Measurements from ENCODE around the gene ARRB2. TPM values are rescaled to one million over a fixed set of nuclear protein-coding genes. Genes with fewer than 3 reads are reported as not detected.

Gene ARRB2
- total and polyA plus RNA-seq, 4 donors: 11.8 to 16.5 (median 13.9) TPM

DNA sequence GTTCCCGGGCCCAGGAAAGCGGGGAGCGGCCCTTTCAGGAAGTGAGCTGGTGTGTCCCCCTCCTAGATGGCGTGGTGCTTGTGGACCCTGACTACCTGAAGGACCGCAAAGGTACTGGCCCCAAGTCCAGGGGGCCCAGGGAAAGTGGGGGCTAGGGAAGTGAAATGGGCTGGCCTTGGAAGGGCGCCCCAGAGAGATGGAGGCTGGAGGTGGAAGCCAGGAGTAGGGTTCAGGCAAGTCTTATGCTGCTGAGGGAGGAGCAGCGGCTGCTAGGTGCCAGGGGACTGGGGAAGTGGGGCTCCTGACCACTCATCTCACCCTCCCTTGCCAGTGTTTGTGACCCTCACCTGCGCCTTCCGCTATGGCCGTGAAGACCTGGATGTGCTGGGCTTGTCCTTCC, 5.6 kb downstream of the ARRB2 start:
- Histone ChIP-seq H3K4me1 (ENCODE audit: control insufficient read depth in 4 of 4, insufficient read depth in 4 of 4, low read length in 3 of 4) (peaks cover 21 to 40% (median 34%) of the 10 kb centered on the region in 4 donors), H3K4me3 (ENCODE audit: low read depth in 1 of 3, low read length in 3 of 3) (no peak overlapping the region), H3K9ac (ENCODE audit: low read depth in 1 of 2, low read length in 2 of 2) (no peak overlapping the region), H3K27ac (ENCODE audit: low read depth in 1 of 2, low read length in 2 of 2) (no peak overlapping the region), H3K27me3 (ENCODE audit: control insufficient read depth in 4 of 4, insufficient read depth in 4 of 4, low read length in 3 of 4) (no peaks in the 10 kb centered on the region), H3K36me3 (ENCODE audit: control insufficient read depth in 4 of 4, insufficient read depth in 3 of 4, low read depth in 1 of 4, low read length in 3 of 4) (peaks cover 2 to 8% (median 5%) of the 10 kb centered on the region in 4 donors), H3K9me3 (ENCODE audit: control insufficient read depth in 4 of 4, low read length in 3 of 4) (no peaks in the 10 kb centered on the region)
- WGBS: 97% methylated on average over 10 of the region's 10 CpGs
- DNase-seq (ENCODE audit: low spot score): no peak
- no peak for TF ChIP-seq HNF4A (conservative IDR thresholded peaks at IDR 0.05)
- TF ChIP-seq, protein P1, sequence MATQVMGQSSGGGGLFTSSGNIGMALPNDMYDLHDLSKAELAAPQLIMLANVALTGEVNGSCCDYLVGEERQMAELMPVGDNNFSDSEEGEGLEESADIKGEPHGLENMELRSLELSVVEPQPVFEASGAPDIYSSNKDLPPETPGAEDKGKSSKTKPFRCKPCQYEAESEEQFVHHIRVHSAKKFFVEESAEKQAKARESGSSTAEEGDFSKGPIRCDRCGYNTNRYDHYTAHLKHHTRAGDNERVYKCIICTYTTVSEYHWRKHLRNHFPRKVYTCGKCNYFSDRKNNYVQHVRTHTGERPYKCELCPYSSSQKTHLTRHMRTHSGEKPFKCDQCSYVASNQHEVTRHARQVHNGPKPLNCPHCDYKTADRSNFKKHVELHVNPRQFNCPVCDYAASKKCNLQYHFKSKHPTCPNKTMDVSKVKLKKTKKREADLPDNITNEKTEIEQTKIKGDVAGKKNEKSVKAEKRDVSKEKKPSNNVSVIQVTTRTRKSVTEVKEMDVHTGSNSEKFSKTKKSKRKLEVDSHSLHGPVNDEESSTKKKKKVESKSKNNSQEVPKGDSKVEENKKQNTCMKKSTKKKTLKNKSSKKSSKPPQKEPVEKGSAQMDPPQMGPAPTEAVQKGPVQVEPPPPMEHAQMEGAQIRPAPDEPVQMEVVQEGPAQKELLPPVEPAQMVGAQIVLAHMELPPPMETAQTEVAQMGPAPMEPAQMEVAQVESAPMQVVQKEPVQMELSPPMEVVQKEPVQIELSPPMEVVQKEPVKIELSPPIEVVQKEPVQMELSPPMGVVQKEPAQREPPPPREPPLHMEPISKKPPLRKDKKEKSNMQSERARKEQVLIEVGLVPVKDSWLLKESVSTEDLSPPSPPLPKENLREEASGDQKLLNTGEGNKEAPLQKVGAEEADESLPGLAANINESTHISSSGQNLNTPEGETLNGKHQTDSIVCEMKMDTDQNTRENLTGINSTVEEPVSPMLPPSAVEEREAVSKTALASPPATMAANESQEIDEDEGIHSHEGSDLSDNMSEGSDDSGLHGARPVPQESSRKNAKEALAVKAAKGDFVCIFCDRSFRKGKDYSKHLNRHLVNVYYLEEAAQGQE (IDR thresholded peaks at IDR 0.05): no peak
- TF ChIP-seq RAD21 (IDR thresholded peaks at IDR 0.05): no peak
- TF ChIP-seq HNF4G (IDR thresholded peaks at IDR 0.05): no peak
- no peak for TF ChIP-seq JUND (IDR thresholded peaks at IDR 0.05)
- TF ChIP-seq, protein P2, sequence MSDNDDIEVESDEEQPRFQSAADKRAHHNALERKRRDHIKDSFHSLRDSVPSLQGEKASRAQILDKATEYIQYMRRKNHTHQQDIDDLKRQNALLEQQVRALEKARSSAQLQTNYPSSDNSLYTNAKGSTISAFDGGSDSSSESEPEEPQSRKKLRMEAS (IDR thresholded peaks at IDR 0.05): no peak
- TF ChIP-seq, protein P3, sequence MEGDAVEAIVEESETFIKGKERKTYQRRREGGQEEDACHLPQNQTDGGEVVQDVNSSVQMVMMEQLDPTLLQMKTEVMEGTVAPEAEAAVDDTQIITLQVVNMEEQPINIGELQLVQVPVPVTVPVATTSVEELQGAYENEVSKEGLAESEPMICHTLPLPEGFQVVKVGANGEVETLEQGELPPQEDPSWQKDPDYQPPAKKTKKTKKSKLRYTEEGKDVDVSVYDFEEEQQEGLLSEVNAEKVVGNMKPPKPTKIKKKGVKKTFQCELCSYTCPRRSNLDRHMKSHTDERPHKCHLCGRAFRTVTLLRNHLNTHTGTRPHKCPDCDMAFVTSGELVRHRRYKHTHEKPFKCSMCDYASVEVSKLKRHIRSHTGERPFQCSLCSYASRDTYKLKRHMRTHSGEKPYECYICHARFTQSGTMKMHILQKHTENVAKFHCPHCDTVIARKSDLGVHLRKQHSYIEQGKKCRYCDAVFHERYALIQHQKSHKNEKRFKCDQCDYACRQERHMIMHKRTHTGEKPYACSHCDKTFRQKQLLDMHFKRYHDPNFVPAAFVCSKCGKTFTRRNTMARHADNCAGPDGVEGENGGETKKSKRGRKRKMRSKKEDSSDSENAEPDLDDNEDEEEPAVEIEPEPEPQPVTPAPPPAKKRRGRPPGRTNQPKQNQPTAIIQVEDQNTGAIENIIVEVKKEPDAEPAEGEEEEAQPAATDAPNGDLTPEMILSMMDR (IDR thresholded peaks at IDR 0.05; ENCODE audit: low read depth, low read length, missing input control): no peak
- no peak for TF ChIP-seq GABPA (IDR thresholded peaks at IDR 0.05 in 1 of 2, conservative IDR thresholded peaks at IDR 0.05 in 1 of 2)
- TF ChIP-seq, protein P4, sequence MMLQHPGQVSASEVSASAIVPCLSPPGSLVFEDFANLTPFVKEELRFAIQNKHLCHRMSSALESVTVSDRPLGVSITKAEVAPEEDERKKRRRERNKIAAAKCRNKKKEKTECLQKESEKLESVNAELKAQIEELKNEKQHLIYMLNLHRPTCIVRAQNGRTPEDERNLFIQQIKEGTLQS (IDR thresholded peaks at IDR 0.05): no peak
- TF ChIP-seq, protein P5, sequence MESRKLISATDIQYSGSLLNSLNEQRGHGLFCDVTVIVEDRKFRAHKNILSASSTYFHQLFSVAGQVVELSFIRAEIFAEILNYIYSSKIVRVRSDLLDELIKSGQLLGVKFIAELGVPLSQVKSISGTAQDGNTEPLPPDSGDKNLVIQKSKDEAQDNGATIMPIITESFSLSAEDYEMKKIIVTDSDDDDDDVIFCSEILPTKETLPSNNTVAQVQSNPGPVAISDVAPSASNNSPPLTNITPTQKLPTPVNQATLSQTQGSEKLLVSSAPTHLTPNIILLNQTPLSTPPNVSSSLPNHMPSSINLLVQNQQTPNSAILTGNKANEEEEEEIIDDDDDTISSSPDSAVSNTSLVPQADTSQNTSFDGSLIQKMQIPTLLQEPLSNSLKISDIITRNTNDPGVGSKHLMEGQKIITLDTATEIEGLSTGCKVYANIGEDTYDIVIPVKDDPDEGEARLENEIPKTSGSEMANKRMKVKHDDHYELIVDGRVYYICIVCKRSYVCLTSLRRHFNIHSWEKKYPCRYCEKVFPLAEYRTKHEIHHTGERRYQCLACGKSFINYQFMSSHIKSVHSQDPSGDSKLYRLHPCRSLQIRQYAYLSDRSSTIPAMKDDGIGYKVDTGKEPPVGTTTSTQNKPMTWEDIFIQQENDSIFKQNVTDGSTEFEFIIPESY (IDR thresholded peaks at IDR 0.05): no peak
- TF ChIP-seq SP1 (IDR thresholded peaks at IDR 0.05): no peak
- TF ChIP-seq RXRA (IDR thresholded peaks at IDR 0.05): no peak
- no peak for TF ChIP-seq YY1 (IDR thresholded peaks at IDR 0.05)
- TF ChIP-seq NR2F2 (IDR thresholded peaks at IDR 0.05): no peak
- TF ChIP-seq EGR1 (IDR thresholded peaks at IDR 0.05; ENCODE audit: low read depth in 2 of 2): no peak
- no peak for TF ChIP-seq FOXA2 (IDR thresholded peaks at IDR 0.05)

DNA sequence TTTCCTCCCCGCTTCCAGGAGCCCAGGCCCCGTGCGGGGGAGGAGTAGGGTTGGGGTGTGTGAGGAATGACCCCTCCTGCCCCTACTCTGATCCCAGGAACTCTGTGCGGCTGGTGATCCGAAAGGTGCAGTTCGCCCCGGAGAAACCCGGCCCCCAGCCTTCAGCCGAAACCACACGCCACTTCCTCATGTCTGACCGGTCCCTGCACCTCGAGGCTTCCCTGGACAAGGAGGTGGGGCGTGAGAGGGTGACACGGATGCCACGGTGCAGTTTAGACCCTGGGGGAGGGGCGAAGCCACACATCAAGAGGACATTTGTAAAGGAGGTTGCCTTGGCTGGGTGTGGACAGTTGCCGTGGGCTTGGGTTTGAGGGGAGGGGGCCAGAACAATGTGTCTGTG, 7.4 kb downstream of the ARRB2 start:
- no peak overlapping the region for H3K4me3 ChIP-seq (ENCODE audit: low read depth in 1 of 3, low read length in 3 of 3)
- H3K4me1 ChIP-seq (ENCODE audit: control insufficient read depth in 4 of 4, insufficient read depth in 4 of 4, low read length in 3 of 4): peaks cover 14 to 35% (median 28%) of the 10 kb centered on the region in 4 donors
- H3K9me3 ChIP-seq (ENCODE audit: control insufficient read depth in 4 of 4, low read length in 3 of 4): no peaks in the 10 kb centered on the region
- H3K9ac ChIP-seq (ENCODE audit: low read depth in 1 of 2, low read length in 2 of 2): no peak overlapping the region
- no peaks in the 10 kb centered on the region for H3K27me3 ChIP-seq (ENCODE audit: control insufficient read depth in 4 of 4, insufficient read depth in 4 of 4, low read length in 3 of 4)
- no peak overlapping the region for H3K27ac ChIP-seq (ENCODE audit: low read depth in 1 of 2, low read length in 2 of 2)
- DNase-seq (ENCODE audit: low spot score): no peak
- WGBS: 85% methylated on average over 17 of the region's 17 CpGs
- H3K36me3 ChIP-seq (ENCODE audit: control insufficient read depth in 4 of 4, insufficient read depth in 3 of 4, low read depth in 1 of 4, low read length in 3 of 4): peaks cover 2 to 8% (median 5%) of the 10 kb centered on the region in 4 donors
- TF ChIP-seq, protein P3 (IDR thresholded peaks at IDR 0.05; ENCODE audit: low read depth, low read length, missing input control): no peak
- TF ChIP-seq FOXA2 (IDR thresholded peaks at IDR 0.05) (no peak), RAD21 (IDR thresholded peaks at IDR 0.05) (no peak), RXRA (IDR thresholded peaks at IDR 0.05) (no peak), YY1 (IDR thresholded peaks at IDR 0.05) (no peak), TAF1 (conservative IDR thresholded peaks at IDR 0.05) (no peak), EGR1 (IDR thresholded peaks at IDR 0.05; ENCODE audit: low read depth in 2 of 2) (no peak), HNF4G (IDR thresholded peaks at IDR 0.05) (no peak), GABPA (IDR thresholded peaks at IDR 0.05 in 1 of 2, conservative IDR thresholded peaks at IDR 0.05 in 1 of 2) (no peak), FOXA1 (IDR thresholded peaks at IDR 0.05) (no peak)
- TF ChIP-seq, protein P4 (IDR thresholded peaks at IDR 0.05): no peak
- TF ChIP-seq, protein P2 (IDR thresholded peaks at IDR 0.05): no peak
- TF ChIP-seq, protein P5 (IDR thresholded peaks at IDR 0.05): no peak
